Bronchial epithelial cell (primary cell): ENCODE results near the gene CDH19. TPM values are rescaled to one million over a fixed set of nuclear protein-coding genes. Genes with fewer than 3 reads are reported as not detected.
A peak's percentile ranks its signal among the peaks of the same experiment; 100 is the strongest.

Experiments used
- DNase-seq: peaks from one replicate; pipeline ENCODE4 v3.0.0-alpha.2; 2010; ENCODE audit warnings: low read depth
- FAIRE-seq: peaks from 2 replicates; lab custom pipeline; 2011; peaks lifted over from hg19 to GRCh38; lab: Jason Lieb, UNC
- H3K27me3 ChIP-seq: 2 replicates; pipeline ENCODE4 v1.5.1; 2011; ENCODE audit warnings: low read length; ENCODE audit not compliant: control insufficient read depth, insufficient read depth
- H3K36me3 ChIP-seq: 2 replicates; pipeline ENCODE4 v1.5.1; 2011; ENCODE audit warnings: low read length; ENCODE audit not compliant: control insufficient read depth, insufficient read depth
- H3K4me3 ChIP-seq: 2 replicates; pipeline ENCODE4 v1.5.1; 2011; ENCODE audit warnings: mild to moderate bottlenecking, low read depth, low read length, control low read depth
- total RNA-seq: library from RNA; depleted of rRNA; stranded (reverse); fragments of >200 nt; gene quantifications from 2 replicates; pipeline ENCODE4 v1.2.1, GENCODE V29; 2014
- TF ChIP-seq, protein P1 (sequence below): IDR thresholded peaks from 2 replicates; pipeline ENCODE4 v1.5.1; 2011; ENCODE audit warnings: mild to moderate bottlenecking, moderate library complexity, low read length, control low read depth, inconsistent platforms; ENCODE audit not compliant: insufficient read depth, severe bottlenecking

The CDH19 gene
- total RNA-seq, 1 donor from 2014 or later = under 0.01 TPM

DNA sequence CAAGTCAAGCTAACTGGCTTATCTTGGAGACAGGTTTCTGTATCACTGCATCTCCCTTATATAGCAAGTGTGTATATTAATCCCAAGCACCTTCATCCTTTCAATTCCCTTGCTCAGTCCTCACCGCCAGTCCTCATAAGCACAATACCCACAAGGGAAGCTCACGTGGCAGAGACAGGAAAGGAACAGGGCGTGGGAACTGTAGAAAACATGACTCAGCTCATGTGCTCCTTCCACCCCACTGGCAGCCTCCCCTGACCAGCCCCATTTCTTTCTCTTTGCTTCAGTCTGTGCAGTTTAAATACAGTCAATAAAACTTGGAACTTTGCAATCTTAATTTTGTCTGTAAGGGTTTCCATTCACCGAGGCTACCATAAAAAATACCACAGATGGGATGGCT is 36.5 kb upstream of the CDH19 start:
- no peak for FAIRE-seq
- TF ChIP-seq, protein P1, sequence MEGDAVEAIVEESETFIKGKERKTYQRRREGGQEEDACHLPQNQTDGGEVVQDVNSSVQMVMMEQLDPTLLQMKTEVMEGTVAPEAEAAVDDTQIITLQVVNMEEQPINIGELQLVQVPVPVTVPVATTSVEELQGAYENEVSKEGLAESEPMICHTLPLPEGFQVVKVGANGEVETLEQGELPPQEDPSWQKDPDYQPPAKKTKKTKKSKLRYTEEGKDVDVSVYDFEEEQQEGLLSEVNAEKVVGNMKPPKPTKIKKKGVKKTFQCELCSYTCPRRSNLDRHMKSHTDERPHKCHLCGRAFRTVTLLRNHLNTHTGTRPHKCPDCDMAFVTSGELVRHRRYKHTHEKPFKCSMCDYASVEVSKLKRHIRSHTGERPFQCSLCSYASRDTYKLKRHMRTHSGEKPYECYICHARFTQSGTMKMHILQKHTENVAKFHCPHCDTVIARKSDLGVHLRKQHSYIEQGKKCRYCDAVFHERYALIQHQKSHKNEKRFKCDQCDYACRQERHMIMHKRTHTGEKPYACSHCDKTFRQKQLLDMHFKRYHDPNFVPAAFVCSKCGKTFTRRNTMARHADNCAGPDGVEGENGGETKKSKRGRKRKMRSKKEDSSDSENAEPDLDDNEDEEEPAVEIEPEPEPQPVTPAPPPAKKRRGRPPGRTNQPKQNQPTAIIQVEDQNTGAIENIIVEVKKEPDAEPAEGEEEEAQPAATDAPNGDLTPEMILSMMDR = no peak
- DNase-seq = peak; percentile 58
- H3K27me3 ChIP-seq = no peaks in the 10 kb centered on the region
- no peaks in the 10 kb centered on the region for H3K36me3 ChIP-seq
- H3K4me3 ChIP-seq = no peak overlapping the region

- Histone ChIP-seq H3K36me3 (no peaks in the 10 kb centered on the region), H3K4me3 (no peak overlapping the region), H3K27me3 (no peaks in the 10 kb centered on the region)
- DNase-seq (peak; percentile 24), FAIRE-seq (no peak)
- TF ChIP-seq, protein P1 = no peak
Measured at GRCh38 chr18:66638856-66639629, 35.2 kb upstream of the CDH19 start.

DNA sequence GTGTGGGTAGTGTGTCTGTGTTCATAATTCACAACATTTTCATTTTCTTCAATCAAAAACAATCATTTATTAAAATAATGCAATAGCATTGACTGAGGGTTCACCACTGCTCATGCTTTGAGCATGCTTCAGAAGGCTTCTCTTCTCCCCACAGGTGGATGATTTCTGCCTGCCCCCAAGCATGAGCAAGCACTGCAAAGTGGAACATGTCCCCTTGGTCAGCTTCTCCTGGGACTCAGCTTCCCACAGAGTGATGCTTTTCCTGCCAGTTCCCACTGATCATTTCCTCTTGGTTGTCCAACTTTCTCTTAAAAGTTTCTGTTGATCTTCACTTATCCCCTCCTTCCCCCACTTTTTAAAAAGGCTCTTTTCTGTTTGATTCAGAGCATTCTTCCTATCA is 31.5 kb upstream of the CDH19 start:
- FAIRE-seq (no peak), DNase-seq (no peak)
- no peaks in the 10 kb centered on the region for H3K27me3 ChIP-seq
- H3K4me3 ChIP-seq = no peak overlapping the region
- TF ChIP-seq, protein P1 = no peak
- no peaks in the 10 kb centered on the region for H3K36me3 ChIP-seq

DNA sequence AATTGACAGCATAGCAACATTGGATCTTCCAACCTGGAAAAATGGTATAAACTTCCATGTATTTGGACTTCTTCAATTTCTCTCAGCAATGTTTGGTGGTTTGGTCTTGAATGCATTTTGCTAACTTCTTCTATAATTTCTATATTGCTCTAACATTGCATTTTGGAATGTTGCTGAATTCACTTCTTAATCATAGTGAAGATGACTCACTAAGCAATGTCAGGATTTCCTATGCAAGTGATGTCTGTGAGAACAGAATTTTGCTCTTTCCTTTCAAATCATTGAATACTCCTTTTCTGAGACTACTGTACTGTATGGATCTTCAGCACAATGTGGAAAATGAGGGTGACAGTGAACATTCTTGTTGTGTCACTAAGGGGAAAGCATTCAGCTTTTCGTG is 28.9 kb upstream of the CDH19 start:
- no peak overlapping the region for H3K4me3 ChIP-seq
- no peaks in the 10 kb centered on the region for H3K27me3 ChIP-seq
- no peak for FAIRE-seq
- DNase-seq = peak; percentile 59
- H3K36me3 ChIP-seq = no peaks in the 10 kb centered on the region
- TF ChIP-seq, protein P1 = no peak

- peak; percentile 43 for DNase-seq
- no peak for FAIRE-seq
- H3K4me3 ChIP-seq = no peak overlapping the region
- TF ChIP-seq, protein P1 = no peak
- no peaks in the 10 kb centered on the region for H3K36me3 ChIP-seq
- H3K27me3 ChIP-seq = no peaks in the 10 kb centered on the region
Measured at GRCh38 chr18:66630831-66631230, 26.9 kb upstream of the CDH19 start.
